Measurements from ENCODE around the gene PLCG1.

The PLCG1 gene

GRCh38 chr20:41108531-41108930, 28.8 kb upstream of the PLCG1 start:
- Histone ChIP-seq H3K4me2 (ENCODE audit: low read length) (no peak overlapping the region), H3K27ac (ENCODE audit: low read depth, low read length) (no peak overlapping the region), H3K9me2 (replicated peaks; ENCODE audit: control insufficient read depth, low read length) (no peaks in the 10 kb centered on the region), H3K27me3 (ENCODE audit: control insufficient read depth, low read length) (no peaks in the 10 kb centered on the region), H3K79me2 (ENCODE audit: control insufficient read depth, low read length) (no peaks in the 10 kb centered on the region), H3K9me3 (ENCODE audit: control insufficient read depth, insufficient read depth, low read length) (no peaks in the 10 kb centered on the region), H3K36me3 (ENCODE audit: control insufficient read depth, low read length) (peaks cover 92% of the 10 kb centered on the region), H3K4me1 (ENCODE audit: control insufficient read depth, low read length) (no peaks in the 10 kb centered on the region), H3F3A (ENCODE audit: control insufficient read depth, insufficient read depth) (no peaks in the 10 kb centered on the region; the same call in 1 of the 2 replicates), H4K20me1 (ENCODE audit: control insufficient read depth, insufficient read depth, low read depth, low read length) (no peaks in the 10 kb centered on the region), H3K4me3 (ENCODE audit: low read length) (no peak overlapping the region)
- no peak for TF ChIP-seq EZH2phosphoT487 (IDR thresholded peaks at IDR 0.05; ENCODE audit: borderline replicate concordance, low read length)
- no peak for TF ChIP-seq CTCF (IDR thresholded peaks at IDR 0.05; ENCODE audit: low read depth, low read length, poor library complexity, severe bottlenecking)

GRCh38 chr20:41110012-41110411, 27.3 kb upstream of the PLCG1 start:
- TF ChIP-seq EZH2phosphoT487 (IDR thresholded peaks at IDR 0.05; ENCODE audit: borderline replicate concordance, low read length) (no peak), CTCF (IDR thresholded peaks at IDR 0.05; ENCODE audit: low read depth, low read length, poor library complexity, severe bottlenecking) (no peak)
- Histone ChIP-seq H3K4me1 (ENCODE audit: control insufficient read depth, low read length) (no peaks in the 10 kb centered on the region), H3K4me2 (ENCODE audit: low read length) (no peak overlapping the region), H3F3A (ENCODE audit: control insufficient read depth, insufficient read depth) (no peaks in the 10 kb centered on the region; the same call in 1 of the 2 replicates), H3K27ac (ENCODE audit: low read depth, low read length) (no peak overlapping the region), H4K20me1 (ENCODE audit: control insufficient read depth, insufficient read depth, low read depth, low read length) (no peaks in the 10 kb centered on the region), H3K9me2 (replicated peaks; ENCODE audit: control insufficient read depth, low read length) (no peaks in the 10 kb centered on the region), H3K4me3 (ENCODE audit: low read length) (no peak overlapping the region), H3K27me3 (ENCODE audit: control insufficient read depth, low read length) (no peaks in the 10 kb centered on the region), H3K9me3 (ENCODE audit: control insufficient read depth, insufficient read depth, low read length) (no peaks in the 10 kb centered on the region), H3K36me3 (ENCODE audit: control insufficient read depth, low read length) (peaks cover 90% of the 10 kb centered on the region), H3K79me2 (ENCODE audit: control insufficient read depth, low read length) (no peaks in the 10 kb centered on the region)

- no peak for TF ChIP-seq CTCF (IDR thresholded peaks at IDR 0.05; ENCODE audit: low read depth, low read length, poor library complexity, severe bottlenecking)
- no peak for TF ChIP-seq EZH2phosphoT487 (IDR thresholded peaks at IDR 0.05; ENCODE audit: borderline replicate concordance, low read length)
- H3K79me2 ChIP-seq (ENCODE audit: control insufficient read depth, low read length) = no peaks in the 10 kb centered on the region
- H3K4me1 ChIP-seq (ENCODE audit: control insufficient read depth, low read length) = no peaks in the 10 kb centered on the region
- peaks cover 90% of the 10 kb centered on the region for H3K36me3 ChIP-seq (ENCODE audit: control insufficient read depth, low read length)
- no peaks in the 10 kb centered on the region for H4K20me1 ChIP-seq (ENCODE audit: control insufficient read depth, insufficient read depth, low read depth, low read length)
- H3K9me3 ChIP-seq (ENCODE audit: control insufficient read depth, insufficient read depth, low read length) = no peaks in the 10 kb centered on the region
- no peaks in the 10 kb centered on the region; the same call in 1 of the 2 replicates for H3F3A ChIP-seq (ENCODE audit: control insufficient read depth, insufficient read depth)
- no peak overlapping the region for H3K4me3 ChIP-seq (ENCODE audit: low read length)
- no peaks in the 10 kb centered on the region for H3K27me3 ChIP-seq (ENCODE audit: control insufficient read depth, low read length)
- no peak overlapping the region for H3K27ac ChIP-seq (ENCODE audit: low read depth, low read length)
- no peaks in the 10 kb centered on the region for H3K9me2 ChIP-seq (replicated peaks; ENCODE audit: control insufficient read depth, low read length)
- H3K4me2 ChIP-seq (ENCODE audit: low read length) = no peak overlapping the region
Observed at GRCh38 chr20:41110930-41111577, 26.3 kb upstream of the PLCG1 start.

Measured in DOHH2 (cell line).